WTC11 (cell line): ENCODE data around the gene ACSF2.

Experiments used
- ATF1 ChIP-seq: sonication (generic); formaldehyde crosslinking; IDR thresholded peaks from 2 replicates; pipeline ENCODE4 v1.8.1; 2023; ENCODE audit warnings: mild to moderate bottlenecking, moderate library complexity, missing genetic modification reagents
- ELF4 ChIP-seq: sonication (generic); formaldehyde crosslinking; IDR thresholded peaks from 2 replicates; pipeline ENCODE4 v1.8.1; 2022; ENCODE audit warnings: low read depth, mild to moderate bottlenecking, moderate library complexity, missing genetic modification reagents
- ESRRA ChIP-seq: sonication (generic); formaldehyde crosslinking; IDR thresholded peaks from 2 replicates; pipeline ENCODE4 v1.8.1; 2022; ENCODE audit warnings: mild to moderate bottlenecking, missing genetic modification reagents, borderline replicate concordance
- RELA ChIP-seq: sonication (generic); formaldehyde crosslinking; IDR thresholded peaks from 2 replicates; pipeline ENCODE4 v1.8.1; 2022; ENCODE audit warnings: missing genetic modification reagents, mild to moderate bottlenecking, borderline replicate concordance
- TCF7 ChIP-seq: sonication (generic); formaldehyde crosslinking; IDR thresholded peaks from 2 replicates; pipeline ENCODE4 v1.8.0; 2022; ENCODE audit warnings: mild to moderate bottlenecking, low read depth, missing genetic modification reagents, moderate library complexity
- TP53 ChIP-seq: sonication (generic); formaldehyde crosslinking; IDR thresholded peaks from 2 replicates; pipeline ENCODE4 v1.8.1; 2023; ENCODE audit warnings: mild to moderate bottlenecking, missing genetic modification reagents
- ZBTB21 ChIP-seq: sonication (generic); formaldehyde crosslinking; IDR thresholded peaks from 2 replicates; pipeline ENCODE4 v1.8.1; 2023; ENCODE audit warnings: mild to moderate bottlenecking, missing genetic modification reagents, borderline replicate concordance
- ZNF671 ChIP-seq: fragments of 250-450 bp; sonication (Bioruptor Pico); IDR thresholded peaks from 2 replicates; pipeline ENCODE4 v1.8.0; 2021; ENCODE audit warnings: mild to moderate bottlenecking
- TF ChIP-seq, protein P1 (sequence below): sonication (generic); formaldehyde crosslinking; IDR thresholded peaks from 2 replicates; pipeline ENCODE4 v1.8.0; 2022; ENCODE audit warnings: mild to moderate bottlenecking, missing genetic modification reagents
- TF ChIP-seq, protein P2 (sequence below): fragments of 200-600 bp; IDR thresholded peaks from 2 replicates; pipeline ENCODE4 v1.8.0; 2022; ENCODE audit warnings: antibody characterized with exemption
- TF ChIP-seq, protein P3 (sequence below): sonication (generic); formaldehyde crosslinking; IDR thresholded peaks from 2 replicates; pipeline ENCODE4 v1.8.0; 2022; ENCODE audit warnings: missing genetic modification reagents
- TF ChIP-seq, protein P4 (sequence below): sonication (generic); formaldehyde crosslinking; IDR thresholded peaks from 2 replicates; pipeline ENCODE4 v1.8.1; 2023; ENCODE audit warnings: mild to moderate bottlenecking, missing genetic modification reagents

DNA sequence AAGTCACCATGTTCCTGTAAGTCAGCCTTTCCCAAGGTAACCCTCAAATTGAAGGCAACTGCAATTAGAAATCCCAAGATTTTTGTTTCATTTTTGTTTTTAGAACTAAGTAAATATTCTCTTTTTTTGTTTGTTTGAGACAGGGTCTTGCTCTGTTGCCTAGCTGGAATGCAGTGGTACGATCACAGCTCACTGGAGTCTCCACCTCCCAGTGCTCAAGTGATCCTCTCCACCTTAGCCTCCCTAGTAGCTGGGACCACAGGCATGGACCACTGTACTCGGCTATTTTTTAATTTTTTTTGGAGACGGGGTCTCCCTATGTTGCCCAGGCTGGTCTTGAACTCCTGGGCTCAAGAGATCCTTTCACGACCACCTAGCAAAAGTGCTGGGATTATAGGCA, 18.1 kb upstream of the ACSF2 start:
- TF ChIP-seq, protein P1, sequence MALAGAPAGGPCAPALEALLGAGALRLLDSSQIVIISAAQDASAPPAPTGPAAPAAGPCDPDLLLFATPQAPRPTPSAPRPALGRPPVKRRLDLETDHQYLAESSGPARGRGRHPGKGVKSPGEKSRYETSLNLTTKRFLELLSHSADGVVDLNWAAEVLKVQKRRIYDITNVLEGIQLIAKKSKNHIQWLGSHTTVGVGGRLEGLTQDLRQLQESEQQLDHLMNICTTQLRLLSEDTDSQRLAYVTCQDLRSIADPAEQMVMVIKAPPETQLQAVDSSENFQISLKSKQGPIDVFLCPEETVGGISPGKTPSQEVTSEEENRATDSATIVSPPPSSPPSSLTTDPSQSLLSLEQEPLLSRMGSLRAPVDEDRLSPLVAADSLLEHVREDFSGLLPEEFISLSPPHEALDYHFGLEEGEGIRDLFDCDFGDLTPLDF (CRISPR knock-in tag): no peak
- TF ChIP-seq, protein P2, sequence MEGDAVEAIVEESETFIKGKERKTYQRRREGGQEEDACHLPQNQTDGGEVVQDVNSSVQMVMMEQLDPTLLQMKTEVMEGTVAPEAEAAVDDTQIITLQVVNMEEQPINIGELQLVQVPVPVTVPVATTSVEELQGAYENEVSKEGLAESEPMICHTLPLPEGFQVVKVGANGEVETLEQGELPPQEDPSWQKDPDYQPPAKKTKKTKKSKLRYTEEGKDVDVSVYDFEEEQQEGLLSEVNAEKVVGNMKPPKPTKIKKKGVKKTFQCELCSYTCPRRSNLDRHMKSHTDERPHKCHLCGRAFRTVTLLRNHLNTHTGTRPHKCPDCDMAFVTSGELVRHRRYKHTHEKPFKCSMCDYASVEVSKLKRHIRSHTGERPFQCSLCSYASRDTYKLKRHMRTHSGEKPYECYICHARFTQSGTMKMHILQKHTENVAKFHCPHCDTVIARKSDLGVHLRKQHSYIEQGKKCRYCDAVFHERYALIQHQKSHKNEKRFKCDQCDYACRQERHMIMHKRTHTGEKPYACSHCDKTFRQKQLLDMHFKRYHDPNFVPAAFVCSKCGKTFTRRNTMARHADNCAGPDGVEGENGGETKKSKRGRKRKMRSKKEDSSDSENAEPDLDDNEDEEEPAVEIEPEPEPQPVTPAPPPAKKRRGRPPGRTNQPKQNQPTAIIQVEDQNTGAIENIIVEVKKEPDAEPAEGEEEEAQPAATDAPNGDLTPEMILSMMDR: no peak
- TF ChIP-seq ZNF671 (CRISPR knock-in tag) (no peak), ELF4 (no peak), ATF1 (no peak), RELA (CRISPR knock-in tag) (no peak), TP53 (CRISPR knock-in tag) (no peak), TCF7 (no peak), ESRRA (CRISPR knock-in tag) (no peak), ZBTB21 (CRISPR knock-in tag) (no peak)
- TF ChIP-seq, protein P3, sequence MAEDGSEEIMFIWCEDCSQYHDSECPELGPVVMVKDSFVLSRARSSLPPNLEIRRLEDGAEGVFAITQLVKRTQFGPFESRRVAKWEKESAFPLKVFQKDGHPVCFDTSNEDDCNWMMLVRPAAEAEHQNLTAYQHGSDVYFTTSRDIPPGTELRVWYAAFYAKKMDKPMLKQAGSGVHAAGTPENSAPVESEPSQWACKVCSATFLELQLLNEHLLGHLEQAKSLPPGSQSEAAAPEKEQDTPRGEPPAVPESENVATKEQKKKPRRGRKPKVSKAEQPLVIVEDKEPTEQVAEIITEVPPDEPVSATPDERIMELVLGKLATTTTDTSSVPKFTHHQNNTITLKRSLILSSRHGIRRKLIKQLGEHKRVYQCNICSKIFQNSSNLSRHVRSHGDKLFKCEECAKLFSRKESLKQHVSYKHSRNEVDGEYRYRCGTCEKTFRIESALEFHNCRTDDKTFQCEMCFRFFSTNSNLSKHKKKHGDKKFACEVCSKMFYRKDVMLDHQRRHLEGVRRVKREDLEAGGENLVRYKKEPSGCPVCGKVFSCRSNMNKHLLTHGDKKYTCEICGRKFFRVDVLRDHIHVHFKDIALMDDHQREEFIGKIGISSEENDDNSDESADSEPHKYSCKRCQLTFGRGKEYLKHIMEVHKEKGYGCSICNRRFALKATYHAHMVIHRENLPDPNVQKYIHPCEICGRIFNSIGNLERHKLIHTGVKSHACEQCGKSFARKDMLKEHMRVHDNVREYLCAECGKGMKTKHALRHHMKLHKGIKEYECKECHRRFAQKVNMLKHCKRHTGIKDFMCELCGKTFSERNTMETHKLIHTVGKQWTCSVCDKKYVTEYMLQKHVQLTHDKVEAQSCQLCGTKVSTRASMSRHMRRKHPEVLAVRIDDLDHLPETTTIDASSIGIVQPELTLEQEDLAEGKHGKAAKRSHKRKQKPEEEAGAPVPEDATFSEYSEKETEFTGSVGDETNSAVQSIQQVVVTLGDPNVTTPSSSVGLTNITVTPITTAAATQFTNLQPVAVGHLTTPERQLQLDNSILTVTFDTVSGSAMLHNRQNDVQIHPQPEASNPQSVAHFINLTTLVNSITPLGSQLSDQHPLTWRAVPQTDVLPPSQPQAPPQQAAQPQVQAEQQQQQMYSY (CRISPR knock-in tag): no peak
- TF ChIP-seq, protein P4, sequence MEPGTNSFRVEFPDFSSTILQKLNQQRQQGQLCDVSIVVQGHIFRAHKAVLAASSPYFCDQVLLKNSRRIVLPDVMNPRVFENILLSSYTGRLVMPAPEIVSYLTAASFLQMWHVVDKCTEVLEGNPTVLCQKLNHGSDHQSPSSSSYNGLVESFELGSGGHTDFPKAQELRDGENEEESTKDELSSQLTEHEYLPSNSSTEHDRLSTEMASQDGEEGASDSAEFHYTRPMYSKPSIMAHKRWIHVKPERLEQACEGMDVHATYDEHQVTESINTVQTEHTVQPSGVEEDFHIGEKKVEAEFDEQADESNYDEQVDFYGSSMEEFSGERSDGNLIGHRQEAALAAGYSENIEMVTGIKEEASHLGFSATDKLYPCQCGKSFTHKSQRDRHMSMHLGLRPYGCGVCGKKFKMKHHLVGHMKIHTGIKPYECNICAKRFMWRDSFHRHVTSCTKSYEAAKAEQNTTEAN (CRISPR knock-in tag): no peak
